Frontal cortex (tissue), 4 donors: ENCODE results near the gene RPL15. TPM values are rescaled to one million over a fixed set of nuclear protein-coding genes. Genes with fewer than 3 reads are reported as not detected.

ENCODE experiments used
- DNase-seq, 2 donors: peaks; one replicate each; pipeline ENCODE4 v3.0.0; 2012; ENCODE audit warnings: low spot score in 2 of 2
- FAIRE-seq: peaks from 2 replicates; lab custom pipeline; 2012; peaks lifted over from hg19 to GRCh38; lab: Jason Lieb, UNC
- total RNA-seq: library from RNA; depleted of rRNA; stranded (reverse); fragments of >200 nt; gene quantifications from one replicate; pipeline ENCODE4 v1.2.3, GENCODE V29; 2014
- donor health status: control.
- donor health status: control.
- donor health status: control.

RPL15 gene
- total RNA-seq, 1 donor from 2014 or later, result 2,462 TPM

- no peak for DNase-seq
- no peak for FAIRE-seq
Measured at GRCh38 chr3:23954144-23954543, 37.2 kb downstream of the RPL15 start.

- DNase-seq (no peak), FAIRE-seq (no peak)
Measured at GRCh38 chr3:23956701-23957100, 39.8 kb downstream of the RPL15 start.

GRCh38 chr3:23959135-23959900 is 42.4 kb downstream of the RPL15 start:
- no peak for DNase-seq
- no peak for FAIRE-seq

GRCh38 chr3:23960649-23961048 is 43.7 kb downstream of the RPL15 start:
- DNase-seq, result no peak
- FAIRE-seq, result no peak

- FAIRE-seq (no peak), DNase-seq (no peak)
Measured at GRCh38 chr3:23961066-23961465, 44.1 kb downstream of the RPL15 start.

GRCh38 chr3:23961913-23962312 is 45.0 kb downstream of the RPL15 start:
- FAIRE-seq, result no peak

GRCh38 chr3:23964537-23965235 is 47.8 kb downstream of the RPL15 start:
- no peak for DNase-seq
- FAIRE-seq, result no peak

More at GRCh38 chr3:23961913-23962312, 45.0 kb downstream of the RPL15 start:
- DNase-seq, result no peak

- DNase-seq, result no peak
- FAIRE-seq, result no peak
Measured at GRCh38 chr3:23966328-23966727, 49.4 kb downstream of the RPL15 start.

GRCh38 chr3:23968463-23969184 is 51.7 kb downstream of the RPL15 start:
- DNase-seq (no peak), FAIRE-seq (no peak)

GRCh38 chr3:23969393-23969792 is 52.5 kb downstream of the RPL15 start:
- FAIRE-seq (no peak), DNase-seq (no peak)

Other genes starting within 250 kb of the RPL15 start
- 112 TPM for gene UBE2E1, start 111.2 kb upstream of the RPL15 start, total RNA-seq
- gene NKIRAS1, start 142 bp upstream of the RPL15 start, total RNA-seq, result 45.7 TPM
- 39.5 TPM for gene NR1D2, start 28.2 kb downstream of the RPL15 start, total RNA-seq